GM21360 (cell line): ENCODE data around the gene EHMT1.
"Not testable (repeated sequence)": the region's sequence is repeated elsewhere in the genome, so short reads cannot be mapped to it uniquely, and the experiment has no call there.

Experiments
- ATAC-seq: cut with Tn5 transposase; IDR thresholded peaks from one replicate; pipeline ENCODE4 v1.9.1; 2021; ENCODE audit warnings: mild to moderate bottlenecking, moderate library complexity; ENCODE audit not compliant: unreplicated experiment

Gene EHMT1

GRCh38 chr9:137799630-137799983 is 180.8 kb downstream of the EHMT1 start:
- ATAC-seq: no peak

GRCh38 chr9:137800196-137801022 is 181.6 kb downstream of the EHMT1 start:
- ATAC-seq: no peak

GRCh38 chr9:137801023-137801319 is 182.2 kb downstream of the EHMT1 start:
- ATAC-seq: no peak

GRCh38 chr9:137802021-137802420 is 183.2 kb downstream of the EHMT1 start:
- ATAC-seq: no peak

GRCh38 chr9:137802521-137803243 is 183.9 kb downstream of the EHMT1 start:
- ATAC-seq: no peak

- ATAC-seq: no peak
Measured at GRCh38 chr9:137804908-137805630, 186.3 kb downstream of the EHMT1 start.

- ATAC-seq: no peak
Measured at GRCh38 chr9:137807721-137808703, 189.2 kb downstream of the EHMT1 start.

GRCh38 chr9:137809040-137809576 is 190.3 kb downstream of the EHMT1 start:
- no peak for ATAC-seq

- ATAC-seq: not testable (repeated sequence)
Measured at GRCh38 chr9:137809726-137810450, 191.1 kb downstream of the EHMT1 start.

- no peak for ATAC-seq
Measured at GRCh38 chr9:137811283-137811870, 192.6 kb downstream of the EHMT1 start.

- no peak for ATAC-seq
Measured at GRCh38 chr9:137812356-137813023, 193.7 kb downstream of the EHMT1 start.

GRCh38 chr9:137813167-137813566 is 194.4 kb downstream of the EHMT1 start:
- no peak for ATAC-seq

GRCh38 chr9:137813651-137814415 is 195.0 kb downstream of the EHMT1 start:
- ATAC-seq: no peak

GRCh38 chr9:137814436-137814835 is 195.6 kb downstream of the EHMT1 start:
- no peak for ATAC-seq

GRCh38 chr9:137814841-137815240 is 196.0 kb downstream of the EHMT1 start:
- no peak for ATAC-seq

GRCh38 chr9:137815256-137816255 is 196.8 kb downstream of the EHMT1 start:
- ATAC-seq: no peak
